ENCODE results near the gene GSTA3.
"Not testable (repeated sequence)": the region's sequence is repeated elsewhere in the genome, so short reads cannot be mapped to it uniquely, and the experiment has no call there.

GSTA3 gene

DNA sequence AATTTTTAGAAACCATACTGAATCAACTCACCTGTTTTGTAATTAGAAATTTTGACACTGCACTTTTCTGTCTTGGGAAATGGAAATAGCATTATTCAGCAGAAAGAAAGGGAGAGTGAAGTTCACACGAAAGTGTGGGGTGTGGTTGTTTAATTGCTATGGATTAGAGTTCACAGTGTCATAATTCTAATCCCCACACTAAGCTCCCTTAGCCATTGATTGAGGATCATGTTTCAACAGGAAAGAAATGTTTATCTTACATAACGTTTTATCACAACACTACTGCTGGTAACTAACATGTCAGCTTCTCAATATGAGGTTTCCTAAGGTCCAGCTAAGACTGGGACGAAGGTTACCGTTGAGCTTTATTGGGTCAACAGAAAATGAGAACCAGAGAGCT lies 37.5 kb downstream of the GSTA3 start:
- no peak for DNase-seq
- in situ Hi-C loops (cut with HindIII; ENCODE audit: low pct_ligation_motif_present, low pct_unique_long_range_greater_than_20kb, low sequenced_read_pairs) = no loop called here

DNA sequence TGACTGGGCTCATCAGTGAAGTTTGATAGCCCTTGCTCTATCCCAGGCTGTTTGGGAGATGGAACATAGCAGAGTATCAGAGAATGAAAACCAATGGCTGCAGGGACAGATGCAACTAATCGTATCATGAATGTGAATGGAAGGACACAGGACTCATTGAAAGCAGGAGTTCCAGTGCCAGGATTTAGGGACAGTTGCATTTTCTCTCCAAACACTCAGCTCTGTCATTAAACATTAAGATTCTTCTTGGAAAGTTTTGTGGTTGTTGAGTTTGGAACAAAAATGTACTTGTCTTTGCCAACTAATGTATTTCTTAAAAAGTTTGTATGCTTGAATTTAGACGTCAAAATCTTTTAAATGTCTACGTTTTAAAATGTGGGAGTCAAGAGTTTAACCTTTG lies 37.9 kb downstream of the GSTA3 start:
- DNase-seq = no peak
- in situ Hi-C loops (cut with HindIII; ENCODE audit: low pct_ligation_motif_present, low pct_unique_long_range_greater_than_20kb, low sequenced_read_pairs) = no loop called here

- in situ Hi-C loops (cut with HindIII; ENCODE audit: low pct_ligation_motif_present, low pct_unique_long_range_greater_than_20kb, low sequenced_read_pairs); DNase-seq: not testable (repeated sequence)
Observed at GRCh38 chr6:52870335-52871091, 39.0 kb downstream of the GSTA3 start.

DNA sequence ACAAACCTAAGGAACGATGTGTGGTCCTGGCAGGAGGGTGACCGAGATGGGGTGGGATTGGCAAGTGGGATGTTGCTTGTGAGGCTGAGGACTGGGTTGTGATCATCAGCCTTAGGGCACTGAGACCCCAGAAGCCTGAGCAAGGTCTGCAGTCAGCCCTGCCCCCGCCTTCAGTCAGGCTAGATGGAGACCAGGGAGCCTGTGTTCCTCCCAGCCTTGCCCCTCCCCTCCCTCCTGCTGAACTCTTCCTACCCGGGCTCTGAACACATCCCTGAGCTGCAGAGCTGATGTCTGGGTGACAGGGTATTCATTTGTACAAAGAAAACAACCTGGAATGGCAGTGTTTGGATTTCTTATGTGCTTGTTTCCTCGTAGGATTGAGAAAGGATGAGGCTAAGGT lies 40.6 kb downstream of the GSTA3 start:
- DNase-seq; in situ Hi-C loops (cut with HindIII; ENCODE audit: low pct_ligation_motif_present, low pct_unique_long_range_greater_than_20kb, low sequenced_read_pairs): not testable (repeated sequence)

GRCh38 chr6:52868240-52868639 lies 41.3 kb downstream of the GSTA3 start:
- no peak for DNase-seq
- in situ Hi-C loops (cut with HindIII; ENCODE audit: low pct_ligation_motif_present, low pct_unique_long_range_greater_than_20kb, low sequenced_read_pairs) = no loop called here

DNA sequence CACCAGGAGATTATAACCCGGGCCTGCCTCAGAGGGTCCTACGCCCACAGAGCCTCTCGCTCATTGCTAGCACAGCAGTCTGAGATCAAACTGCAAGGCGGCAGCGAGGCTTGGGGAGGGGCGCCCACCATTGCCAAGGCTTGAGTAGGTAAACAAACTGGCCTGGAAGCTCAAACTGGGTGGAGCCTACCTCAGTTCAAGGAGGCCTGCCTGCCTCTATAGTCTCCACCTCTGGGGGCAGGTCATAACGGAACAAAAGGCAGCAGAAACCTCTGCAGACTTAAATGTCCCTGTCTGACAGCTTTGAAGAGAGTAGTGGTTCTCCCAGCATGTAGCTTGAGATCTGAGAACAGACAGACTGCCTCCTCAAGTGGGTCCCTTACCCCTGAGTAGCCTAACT lies 48.3 kb downstream of the GSTA3 start:
- in situ Hi-C loops (cut with HindIII; ENCODE audit: low pct_ligation_motif_present, low pct_unique_long_range_greater_than_20kb, low sequenced_read_pairs) = not testable (repeated sequence)

GRCh38 chr6:52858416-52858815 lies 51.1 kb downstream of the GSTA3 start:
- no peak for DNase-seq
- in situ Hi-C loops (cut with HindIII; ENCODE audit: low pct_ligation_motif_present, low pct_unique_long_range_greater_than_20kb, low sequenced_read_pairs) = no loop called here

More for the DNA sequence above, 48.3 kb downstream of the GSTA3 start:
- not testable (repeated sequence) for DNase-seq

GRCh38 chr6:52856137-52856536 lies 53.4 kb downstream of the GSTA3 start:
- in situ Hi-C loops (cut with HindIII; ENCODE audit: low pct_ligation_motif_present, low pct_unique_long_range_greater_than_20kb, low sequenced_read_pairs); DNase-seq: not testable (repeated sequence)

DNA sequence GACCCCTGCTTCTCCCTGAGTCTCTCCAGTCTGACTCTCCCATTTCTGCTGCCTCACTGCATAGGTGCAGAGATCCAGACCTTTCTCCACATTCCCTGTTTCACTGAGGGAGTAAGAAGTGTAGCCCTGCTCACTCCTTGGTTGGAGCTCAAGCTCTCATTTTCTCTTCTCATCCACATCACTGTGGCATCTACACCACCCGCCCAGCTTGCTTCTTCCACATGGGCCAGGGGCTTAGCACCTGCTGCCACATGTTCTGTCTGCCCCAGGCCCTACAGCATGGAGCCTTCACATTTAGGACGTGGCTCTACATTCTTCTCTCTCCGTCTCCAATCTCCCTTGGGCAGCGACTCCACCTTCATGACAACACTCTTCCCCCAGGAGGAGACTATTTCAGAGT lies 60.4 kb downstream of the GSTA3 start:
- in situ Hi-C loops (cut with HindIII; ENCODE audit: low pct_ligation_motif_present, low pct_unique_long_range_greater_than_20kb, low sequenced_read_pairs) = no loop called here
- no peak for DNase-seq
